Activated T-cell treated with anti-CD3 and anti-CD28 coated beads, Interleukin-2, amount 50 U/mL, for 1 hour (primary cell): Measurements from ENCODE around the gene C1orf21.

Source experiments
- DNase-seq: peaks from one replicate; pipeline ENCODE4 v3.0.0-alpha.2; 2020

The C1orf21 gene

DNA sequence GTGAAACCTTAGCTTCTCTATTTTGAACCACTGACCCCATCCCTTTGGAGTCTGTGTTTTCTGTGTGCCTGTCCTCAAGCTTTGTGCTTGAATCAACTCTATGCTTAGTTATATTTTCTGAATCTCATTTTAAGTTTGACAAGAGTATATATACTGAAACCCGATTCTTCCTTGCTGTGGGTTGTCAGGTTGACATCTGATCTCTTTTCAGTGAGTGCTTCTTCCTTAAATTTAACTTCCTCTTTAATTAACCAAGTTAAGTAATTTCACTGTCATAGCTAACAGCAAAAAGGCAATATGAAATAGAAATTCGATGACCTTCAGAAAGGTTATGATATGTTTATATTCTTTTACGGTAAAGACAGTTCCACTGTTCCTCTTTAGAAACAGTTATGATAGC lies 69.4 kb downstream of the C1orf21 start:
- DNase-seq: no peak

GRCh38 chr1:184457500-184457899 lies 70.7 kb downstream of the C1orf21 start:
- DNase-seq: no peak

GRCh38 chr1:184461321-184461720 lies 74.5 kb downstream of the C1orf21 start:
- DNase-seq: no peak

DNA sequence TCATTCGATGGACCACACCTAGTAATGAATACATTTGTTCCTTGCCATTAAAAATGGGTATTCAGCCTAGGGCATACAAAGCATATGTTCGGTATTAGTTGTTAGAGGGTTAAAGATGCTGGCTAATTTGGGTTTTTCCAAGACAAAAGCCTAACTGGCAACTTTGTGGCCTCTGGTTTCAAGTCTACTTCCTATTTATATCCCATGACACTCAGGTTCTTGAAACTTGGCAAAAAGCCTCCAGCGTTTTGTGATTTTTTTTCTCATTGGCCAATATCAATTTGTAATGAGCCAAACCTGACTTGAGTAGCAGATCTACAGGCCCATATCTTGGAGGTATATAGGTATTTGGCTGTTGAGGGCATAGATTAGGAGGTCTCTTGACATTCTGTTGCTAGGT lies 75.3 kb downstream of the C1orf21 start:
- no peak for DNase-seq

GRCh38 chr1:184462990-184463389 lies 76.2 kb downstream of the C1orf21 start:
- no peak for DNase-seq

DNA sequence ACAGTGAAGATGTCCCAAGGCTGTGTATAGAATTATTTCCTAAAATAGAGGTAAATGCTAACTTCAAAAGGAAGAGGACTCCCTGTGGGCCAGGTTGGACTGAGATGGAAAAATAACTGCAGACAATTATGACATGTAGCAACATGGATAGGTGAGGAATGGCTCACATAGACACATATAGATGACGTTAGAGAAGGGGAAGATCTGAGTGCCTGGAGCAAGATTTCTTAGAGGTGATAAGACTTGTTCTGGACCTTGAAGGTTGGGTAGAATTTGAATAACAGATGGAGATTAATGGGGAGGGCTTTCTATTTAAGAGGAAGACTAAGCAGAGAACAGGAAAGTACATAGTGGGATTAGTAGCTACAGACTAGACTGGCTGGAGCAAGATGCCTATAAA lies 76.9 kb downstream of the C1orf21 start:
- DNase-seq: no peak

DNA sequence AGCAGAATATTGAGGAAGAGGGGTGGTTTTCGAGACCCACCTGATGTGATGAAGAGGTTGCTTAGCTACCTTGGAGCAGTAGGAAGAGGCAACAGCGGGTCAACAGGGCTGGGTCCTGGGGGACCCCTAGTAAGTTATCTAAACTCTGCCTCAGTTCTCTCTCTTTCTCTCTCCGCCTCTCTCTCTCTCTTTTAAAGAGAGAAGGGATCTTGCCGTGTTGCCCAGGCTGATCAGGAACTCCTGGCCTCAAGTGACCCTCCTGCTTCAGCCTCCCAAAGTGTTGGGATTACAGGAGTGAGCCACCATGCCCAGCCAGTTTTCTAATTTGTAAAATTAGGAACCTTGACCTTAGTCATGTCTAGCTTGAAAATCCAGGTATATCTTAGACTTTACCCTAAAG lies 77.9 kb downstream of the C1orf21 start:
- DNase-seq: no peak

GRCh38 chr1:184465489-184466146 lies 78.8 kb downstream of the C1orf21 start:
- no peak for DNase-seq

- no peak for DNase-seq
These were observed 80.5 kb downstream of the C1orf21 start for GRCh38 chr1:184467295-184467694.

- DNase-seq: no peak
These were observed 82.6 kb downstream of the C1orf21 start for GRCh38 chr1:184469396-184469795.

GRCh38 chr1:184471686-184472085 lies 84.9 kb downstream of the C1orf21 start:
- DNase-seq: no peak

DNA sequence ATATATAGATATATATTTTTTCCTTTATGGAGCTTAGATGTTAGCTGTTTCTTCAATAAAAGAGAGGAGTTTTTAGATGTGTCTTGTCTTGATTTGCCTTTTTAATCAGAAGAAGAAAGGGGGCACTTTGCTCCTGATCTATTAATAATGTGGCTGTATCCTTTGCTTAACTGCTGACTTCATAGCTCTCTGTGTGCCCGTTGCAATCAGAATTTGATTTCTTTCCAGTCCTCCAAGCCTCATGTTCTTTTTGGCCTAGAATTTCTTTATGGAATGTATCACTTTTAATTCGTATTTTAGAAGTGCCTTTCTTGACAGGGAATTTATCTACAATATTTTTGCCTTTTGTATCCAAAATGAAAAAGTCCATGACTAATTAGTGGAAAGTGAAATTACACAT lies 85.3 kb downstream of the C1orf21 start:
- DNase-seq: no peak

GRCh38 chr1:184473176-184473966 lies 86.5 kb downstream of the C1orf21 start:
- DNase-seq: no peak

GRCh38 chr1:184476187-184476586 lies 89.4 kb downstream of the C1orf21 start:
- DNase-seq: no peak

GRCh38 chr1:184479435-184480167 lies 92.8 kb downstream of the C1orf21 start:
- no peak for DNase-seq

GRCh38 chr1:184480736-184481135 lies 93.9 kb downstream of the C1orf21 start:
- DNase-seq: no peak

- no peak for DNase-seq
These were observed 95.3 kb downstream of the C1orf21 start for GRCh38 chr1:184482136-184482535.

GRCh38 chr1:184483101-184483683 lies 96.4 kb downstream of the C1orf21 start:
- DNase-seq: no peak

GRCh38 chr1:184485751-184486723 lies 99.2 kb downstream of the C1orf21 start:
- DNase-seq: no peak

GRCh38 chr1:184486761-184487445 lies 100.1 kb downstream of the C1orf21 start:
- no peak for DNase-seq

DNA sequence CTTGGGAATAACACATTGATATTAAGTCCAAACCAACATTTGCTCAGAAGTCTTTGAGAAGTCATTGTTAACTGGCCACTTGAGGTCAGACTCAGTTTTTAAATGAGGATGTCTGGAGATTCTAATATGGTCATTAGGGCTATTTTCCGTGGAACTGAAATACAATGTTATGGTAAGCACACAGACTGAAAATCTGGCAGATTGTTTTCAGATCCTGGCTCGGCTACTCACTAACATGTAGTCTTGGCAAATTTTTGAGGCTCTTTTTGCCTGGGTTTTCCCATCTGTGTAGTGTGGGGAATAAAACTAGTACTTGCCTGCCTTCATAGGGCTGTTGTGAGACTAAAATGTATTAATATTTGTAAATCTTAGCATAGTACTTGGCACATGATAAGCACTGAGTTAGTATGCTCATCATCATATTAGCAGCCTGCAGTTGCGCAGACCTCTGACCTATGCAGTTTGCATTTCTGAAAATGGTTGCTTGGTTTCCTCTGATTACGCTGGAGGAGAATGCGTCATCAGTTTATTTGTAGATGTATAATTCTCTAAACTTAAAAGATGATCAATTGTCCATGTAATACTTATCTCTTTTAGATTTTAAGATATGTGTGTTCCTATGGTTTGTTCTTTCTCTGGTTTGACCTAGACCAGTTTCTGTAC lies 100.8 kb downstream of the C1orf21 start:
- no peak for DNase-seq
